Hepatocyte (in vitro differentiated cells): Measurements from ENCODE around the gene IFNL4. TPM values are rescaled to one million over a fixed set of nuclear protein-coding genes. Genes with fewer than 3 reads are reported as not detected.

Experiments
- DNase-seq: peaks from one replicate; pipeline ENCODE4 v3.0.0-alpha.2; 2016; ENCODE audit warnings: low spot score
- H2AFZ ChIP-seq: fragments of 200-600 bp; sonication (generic); 2 replicates; pipeline ENCODE4 v1.6.0; 2016; ENCODE audit warnings: antibody characterized with exemption, mild to moderate bottlenecking
- H3K27ac ChIP-seq: fragments of 200-600 bp; sonication (generic); 2 replicates; pipeline ENCODE4 v1.5.1; 2016; ENCODE audit warnings: mild to moderate bottlenecking
- H3K27me3 ChIP-seq: fragments of 200-600 bp; sonication (generic); 2 replicates; pipeline ENCODE4 v1.6.1; 2016
- H3K36me3 ChIP-seq: fragments of 200-600 bp; sonication (generic); replicated peaks from 2 replicates; pipeline ENCODE4 v1.5.1; 2016; ENCODE audit warnings: low read depth; ENCODE audit not compliant: insufficient read depth
- H3K4me1 ChIP-seq: fragments of 200-600 bp; sonication (generic); 2 replicates; pipeline ENCODE4 v1.5.1; 2016; ENCODE audit warnings: mild to moderate bottlenecking, moderate library complexity; ENCODE audit not compliant: insufficient read depth
- H3K4me2 ChIP-seq: fragments of 200-600 bp; sonication (generic); 2 replicates; pipeline ENCODE4 v1.6.0; 2016
- H3K4me3 ChIP-seq: fragments of 200-600 bp; sonication (generic); 2 replicates; pipeline ENCODE4 v1.5.1; 2016; ENCODE audit warnings: mild to moderate bottlenecking
- H3K79me2 ChIP-seq: fragments of 200-600 bp; sonication (generic); 2 replicates; pipeline ENCODE4 v1.6.0; 2017; ENCODE audit warnings: mild to moderate bottlenecking
- H3K9me2 ChIP-seq: fragments of 200-600 bp; sonication (generic); replicated peaks from 2 replicates; pipeline ENCODE4 v1.6.0; 2017; ENCODE audit warnings: mild to moderate bottlenecking; ENCODE audit not compliant: insufficient read depth
- H3K9me3 ChIP-seq: fragments of 200-600 bp; sonication (generic); 2 replicates; pipeline ENCODE4 v1.5.1; 2016; ENCODE audit warnings: low read depth, mild to moderate bottlenecking
- H4K20me1 ChIP-seq: fragments of 200-600 bp; sonication (generic); 2 replicates; pipeline ENCODE4 v1.6.0; 2016; ENCODE audit warnings: mild to moderate bottlenecking; ENCODE audit not compliant: insufficient read depth, poor library complexity, severe bottlenecking
- EZH2 ChIP-seq: fragments of 200-600 bp; sonication (generic); IDR thresholded peaks from 2 replicates; pipeline ENCODE4 v1.6.1; 2016; ENCODE audit warnings: antibody characterized with exemption, mild to moderate bottlenecking, borderline replicate concordance
- EZH2phosphoT487 ChIP-seq: fragments of 200-600 bp; sonication (generic); IDR thresholded peaks from one replicate; pipeline ENCODE4 v1.6.1; 2018; ENCODE audit warnings: antibody characterized with exemption, mild to moderate bottlenecking, low read depth, moderate library complexity; ENCODE audit not compliant: unreplicated experiment, severe bottlenecking
- WGBS: methylation state at CpG from one replicate; pipeline ENCODE4 v1.1.6; 2016; ENCODE audit warnings: low lambda C conversion rate; ENCODE audit errors: missing lambda C conversion rate; 5-methylcytosine and 5-hydroxymethylcytosine counted together
- polyA plus RNA-seq: library from polyadenylated mRNA; unstranded; fragments of >200 nt; fragmentation: Nextera tagmentation; extraction: Ambion mirVana; gene quantifications from 2 replicates; pipeline ENCODE4 v1.2.1, GENCODE V29; 2016
- total RNA-seq: library from RNA; depleted of rRNA; stranded (reverse); fragments of >200 nt; gene quantifications from 2 replicates; pipeline ENCODE4 v1.2.3, GENCODE V29; 2014
- TF ChIP-seq, protein P1 (sequence below): fragments of 200-600 bp; sonication (generic); IDR thresholded peaks from 2 replicates; pipeline ENCODE4 v1.5.1; 2016; ENCODE audit warnings: antibody characterized with exemption, mild to moderate bottlenecking; ENCODE audit not compliant: poor library complexity

The IFNL4 gene
- total and polyA plus RNA-seq, 2 experiments from 2014 or later: not detected

DNA sequence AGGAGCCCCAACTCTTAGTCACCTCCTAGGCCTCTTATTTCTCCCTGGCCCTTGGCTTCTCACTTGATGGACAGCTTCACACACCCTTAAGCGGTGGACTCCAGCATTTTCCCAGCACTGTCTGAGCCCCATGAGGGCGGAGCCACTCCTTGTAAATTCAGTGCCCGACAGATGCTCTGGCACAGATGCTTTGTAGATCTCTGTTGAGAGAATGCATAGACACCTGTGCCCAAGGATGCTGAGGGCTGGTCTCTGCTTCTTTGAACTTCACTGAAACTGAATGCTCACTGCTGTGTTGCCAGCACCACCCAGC, 47.9 kb downstream of the IFNL4 start:
- Histone ChIP-seq H3K4me3 (no peak overlapping the region), H3K9me2 (no peaks in the 10 kb centered on the region), H3K79me2 (no peaks in the 10 kb centered on the region), H2AFZ (no peak overlapping the region), H3K27me3 (peaks cover 27% of the 10 kb centered on the region), H3K27ac (no peak overlapping the region), H3K4me2 (no peak overlapping the region), H3K9me3 (no peaks in the 10 kb centered on the region), H4K20me1 (no peaks in the 10 kb centered on the region), H3K4me1 (peaks cover 10% of the 10 kb centered on the region), H3K36me3 (no peaks in the 10 kb centered on the region)
- 85% methylated on average over 3 of the region's 3 CpGs for WGBS
- TF ChIP-seq EZH2phosphoT487: no peak
- no peak for TF ChIP-seq EZH2
- TF ChIP-seq, protein P1, sequence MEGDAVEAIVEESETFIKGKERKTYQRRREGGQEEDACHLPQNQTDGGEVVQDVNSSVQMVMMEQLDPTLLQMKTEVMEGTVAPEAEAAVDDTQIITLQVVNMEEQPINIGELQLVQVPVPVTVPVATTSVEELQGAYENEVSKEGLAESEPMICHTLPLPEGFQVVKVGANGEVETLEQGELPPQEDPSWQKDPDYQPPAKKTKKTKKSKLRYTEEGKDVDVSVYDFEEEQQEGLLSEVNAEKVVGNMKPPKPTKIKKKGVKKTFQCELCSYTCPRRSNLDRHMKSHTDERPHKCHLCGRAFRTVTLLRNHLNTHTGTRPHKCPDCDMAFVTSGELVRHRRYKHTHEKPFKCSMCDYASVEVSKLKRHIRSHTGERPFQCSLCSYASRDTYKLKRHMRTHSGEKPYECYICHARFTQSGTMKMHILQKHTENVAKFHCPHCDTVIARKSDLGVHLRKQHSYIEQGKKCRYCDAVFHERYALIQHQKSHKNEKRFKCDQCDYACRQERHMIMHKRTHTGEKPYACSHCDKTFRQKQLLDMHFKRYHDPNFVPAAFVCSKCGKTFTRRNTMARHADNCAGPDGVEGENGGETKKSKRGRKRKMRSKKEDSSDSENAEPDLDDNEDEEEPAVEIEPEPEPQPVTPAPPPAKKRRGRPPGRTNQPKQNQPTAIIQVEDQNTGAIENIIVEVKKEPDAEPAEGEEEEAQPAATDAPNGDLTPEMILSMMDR: no peak
- no peak for DNase-seq

DNA sequence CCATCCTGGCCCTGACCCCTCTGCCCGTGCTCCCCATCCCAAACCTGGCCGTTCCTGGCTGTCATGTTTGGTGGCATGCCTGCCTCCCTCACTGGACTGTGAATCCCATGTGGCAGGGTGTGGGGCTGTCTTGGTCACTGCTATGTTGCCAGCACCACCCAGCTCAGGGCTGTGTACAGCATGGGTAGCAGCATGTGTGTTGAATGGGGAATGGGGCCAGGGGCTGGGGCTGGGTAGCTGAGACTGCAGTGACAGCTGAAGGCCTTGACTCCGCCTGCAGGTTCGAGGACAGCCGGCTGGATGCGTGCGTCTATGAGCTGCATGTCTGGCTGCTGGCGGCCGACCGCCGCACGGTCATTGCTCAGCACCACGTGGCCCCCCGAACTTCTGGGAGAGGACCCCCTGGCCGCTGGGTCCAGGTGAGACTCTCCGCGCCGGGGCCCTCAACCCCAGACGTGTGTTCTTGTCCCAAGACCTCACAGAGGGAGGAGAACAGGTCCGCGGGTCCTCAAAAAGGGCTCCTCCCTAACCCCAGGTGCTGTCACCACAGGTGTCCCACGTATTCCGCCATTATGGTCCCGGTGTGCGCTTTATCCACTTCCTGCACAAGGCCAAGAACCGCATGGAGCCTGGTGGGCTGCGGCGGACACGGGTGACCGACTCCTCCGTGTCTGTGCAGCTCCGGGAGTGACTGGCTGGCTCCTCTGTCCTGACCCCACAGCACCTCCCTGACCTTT, 48.4 kb downstream of the IFNL4 start:
- no peak overlapping the region for H3K27ac ChIP-seq
- WGBS: 92% methylated on average over 21 of the region's 32 CpGs
- H3K27me3 ChIP-seq: peaks cover 27% of the 10 kb centered on the region
- H3K9me3 ChIP-seq: no peaks in the 10 kb centered on the region
- H2AFZ ChIP-seq: no peak overlapping the region
- H3K36me3 ChIP-seq: no peaks in the 10 kb centered on the region
- no peaks in the 10 kb centered on the region for H4K20me1 ChIP-seq
- peaks cover 10% of the 10 kb centered on the region for H3K4me1 ChIP-seq
- DNase-seq: no peak
- H3K79me2 ChIP-seq: no peaks in the 10 kb centered on the region
- no peak overlapping the region for H3K4me3 ChIP-seq
- no peak overlapping the region for H3K4me2 ChIP-seq
- H3K9me2 ChIP-seq: no peaks in the 10 kb centered on the region
- TF ChIP-seq EZH2phosphoT487: no peak
- TF ChIP-seq EZH2: no peak
- TF ChIP-seq, protein P1: no peak

DNA sequence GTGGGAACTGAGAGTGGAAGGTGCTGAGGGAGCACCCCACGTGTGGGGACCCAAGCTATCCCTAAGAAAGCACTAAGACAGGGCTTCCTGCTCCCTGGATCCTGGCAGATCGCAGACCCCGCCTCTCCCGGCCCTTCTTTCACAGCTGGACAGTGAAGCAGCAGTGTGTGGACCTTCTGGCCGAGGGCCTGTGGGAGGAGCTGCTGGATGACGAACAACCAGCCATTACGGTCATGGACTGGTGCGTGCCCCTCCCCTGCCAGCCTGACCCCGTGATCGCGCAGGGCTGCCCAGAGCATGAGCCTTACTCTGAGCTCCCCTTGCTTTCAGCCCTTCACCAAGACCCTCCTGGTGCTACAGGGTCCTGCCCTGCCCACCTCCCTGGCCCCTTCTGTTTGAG, 49.6 kb downstream of the IFNL4 start:
- Histone ChIP-seq H3K9me3 (no peaks in the 10 kb centered on the region), H3K4me3 (no peak overlapping the region), H4K20me1 (no peaks in the 10 kb centered on the region), H3K36me3 (no peaks in the 10 kb centered on the region), H2AFZ (no peak overlapping the region), H3K79me2 (no peaks in the 10 kb centered on the region), H3K4me2 (no peak overlapping the region), H3K27ac (no peak overlapping the region), H3K4me1 (peaks cover 10% of the 10 kb centered on the region), H3K27me3 (peaks cover 27% of the 10 kb centered on the region), H3K9me2 (no peaks in the 10 kb centered on the region)
- 61% methylated on average over 11 of the region's 11 CpGs for WGBS
- no peak for TF ChIP-seq EZH2phosphoT487
- TF ChIP-seq EZH2: no peak
- TF ChIP-seq, protein P1: no peak
- DNase-seq: no peak
